GM12892 (cell line): Measurements from ENCODE around the gene ATP10A.

Source experiments
- POLR2A ChIP-seq: IDR thresholded peaks from 2 replicates; pipeline ENCODE4 v1.6.1; 2011; ENCODE audit warnings: low read depth, low read length, control low read depth
- POLR2AphosphoS5 ChIP-seq: IDR thresholded peaks from 2 replicates; pipeline ENCODE4 v1.6.1; 2011; ENCODE audit warnings: low read depth, low read length, control low read depth

GRCh38 chr15:25653371-25653770 lies 209.8 kb downstream of the ATP10A start:
- TF ChIP-seq POLR2AphosphoS5 (no peak), POLR2A (no peak)
